Fibroblast of villous mesenchyme (primary cell): ENCODE results near the gene PA2G4. TPM values are rescaled to one million over a fixed set of nuclear protein-coding genes. Genes with fewer than 3 reads are reported as not detected.
"Not testable (repeated sequence)": the region's sequence is repeated elsewhere in the genome, so short reads cannot be mapped to it uniquely, and the experiment has no call there.

Source experiments
- DNase-seq: peaks from one replicate; pipeline ENCODE4 v3.0.0-alpha.2; 2010; ENCODE audit warnings: low read depth
- H3K4me3 ChIP-seq: 2 replicates; pipeline ENCODE4 v1.5.1; 2011; ENCODE audit warnings: low read depth, mild to moderate bottlenecking, low read length
- CTCF ChIP-seq: IDR thresholded peaks from 2 replicates; pipeline ENCODE4 v1.5.1; 2012; ENCODE audit warnings: low read depth, mild to moderate bottlenecking, low read length; ENCODE audit not compliant: insufficient read depth
- total RNA-seq: library from RNA; depleted of rRNA; stranded (reverse); fragments of >200 nt; gene quantifications from 2 replicates; pipeline ENCODE4 v1.2.3, GENCODE V29; 2012

PA2G4 gene
- total RNA-seq, 1 donor = 158 TPM

GRCh38 chr12:56110571-56110970 lies 6.2 kb downstream of the PA2G4 start:
- H3K4me3 ChIP-seq = no peak overlapping the region
- TF ChIP-seq CTCF = no peak

GRCh38 chr12:56114084-56114483 lies 9.7 kb downstream of the PA2G4 start:
- no peak overlapping the region for H3K4me3 ChIP-seq
- DNase-seq = no peak
- no peak for TF ChIP-seq CTCF

More at GRCh38 chr12:56110571-56110970, 6.2 kb downstream of the PA2G4 start:
- no peak for DNase-seq

- no peak for TF ChIP-seq CTCF
- DNase-seq = peak; percentile 43
- H3K4me3 ChIP-seq = peak overlapping the region; percentile 78
Measured at GRCh38 chr12:56115329-56115728, 11.0 kb downstream of the PA2G4 start.

- DNase-seq = peak; percentile 95
- H3K4me3 ChIP-seq = peak within 1 kb of the TSS; percentile 78
- TF ChIP-seq CTCF = no peak
Measured at GRCh38 chr12:56116267-56117081, 12.1 kb downstream of the PA2G4 start, which contains the start of gene RPL41. Gene RPL41, plus strand, starts transcription at chr12:56116633.

- DNase-seq = not testable (repeated sequence)
- H3K4me3 ChIP-seq = peak overlapping the region; percentile 78
Measured at GRCh38 chr12:56117082-56117706, 12.8 kb downstream of the PA2G4 start.

GRCh38 chr12:56117778-56118687 lies 13.7 kb downstream of the PA2G4 start, which contains the start of gene ZC3H10:
Gene ZC3H10, plus strand, starts transcription at chr12:56118266. Its CDS starts 2,297 bp downstream, at chr12:56120563.
- peak; percentile 54 for TF ChIP-seq CTCF
- H3K4me3 ChIP-seq = peak within 1 kb of the TSS; percentile 78
- DNase-seq = peak; percentile 99
